K562 (cell line): ENCODE measurements around the gene MYO1D. TPM values are rescaled to one million over a fixed set of nuclear protein-coding genes. Genes with fewer than 3 reads are reported as not detected.

ENCODE experiments used
- ATAC-seq: fragments of 200-7000 bp; cut with Tn5 transposase; 3 replicates; pipeline ENCODE4 v1.9.1; 2020; ENCODE audit warnings: moderate library complexity
- BruUV-seq: library from RNA; stranded (reverse); fragments of 400-500 nt; replicated peaks from 2 replicates; lab custom pipeline; 2021; lab: Mats Ljungman, UMichigan
- CTCF ChIA-PET: fragments of 300-600 bp; formaldehyde crosslinking; extraction: SDS; loops from one replicate; lab custom pipeline; 2021; ENCODE audit warnings: low intra/inter-chr PET ratio; lab: Yijun Ruan, JAX
- POLR2A ChIA-PET: fragments of 300-600, 350-650 bp; sonication (Branson Sonifier 250); formaldehyde crosslinking; extraction: SDS; loops from one replicate; lab custom pipeline; 2021; ENCODE audit warnings: antibody characterized with exemption, inconsistent platforms; lab: Yijun Ruan, JAX
- DNase-seq, 4 experiments: peaks; one replicate each; pipeline versions ENCODE4 v3.0.0 to v3.0.0-alpha.2; 2011 to 2018; ENCODE audit warnings: low spot score in 3 of 4, mixed read lengths in 3 of 4; ENCODE audit errors: extremely low read depth in 1 of 4
- FAIRE-seq: peaks from 2 replicates; lab custom pipeline; 2011; peaks lifted over from hg19 to GRCh38; lab: Jason Lieb, UNC
- H2AFZ ChIP-seq: 2 replicates; pipeline ENCODE4 v1.6.0; 2011; ENCODE audit warnings: low read depth, low read length, control low read depth, inconsistent platforms
- H3K27ac ChIP-seq: fragments of 200-600 bp; 3 replicates; pipeline ENCODE4 v1.8.0; 2011; ENCODE audit warnings: low read depth, mild to moderate bottlenecking, control low read depth, inconsistent platforms, low read length, moderate library complexity, mixed read lengths; ENCODE audit errors: extremely low read depth
- H3K27me3 ChIP-seq, 2 experiments: fragments of 300-600 bp in 1 of 2; 2 replicates in 1 of 2; 3 replicates in 1 of 2; pipeline versions ENCODE4 v1.6.0 to v1.8.0; 2011; ENCODE audit warnings: inconsistent platforms in 2 of 2, low read length in 2 of 2, mild to moderate bottlenecking in 1 of 2, mixed read lengths in 1 of 2, moderate library complexity in 1 of 2; ENCODE audit not compliant: control insufficient read depth in 2 of 2, insufficient read depth in 2 of 2
- H3K36me3 ChIP-seq: fragments of 300-600 bp; 3 replicates; pipeline ENCODE4 v1.8.0; 2011; ENCODE audit warnings: mild to moderate bottlenecking, low read length, inconsistent platforms; ENCODE audit not compliant: control insufficient read depth, insufficient read depth
- H3K4me1 ChIP-seq, 2 experiments: fragments of 200-600 bp in 1 of 2; replicated peaks in 1 of 2; 2 replicates in 1 of 2; 3 replicates in 1 of 2; pipeline versions ENCODE4 v1.5.1 to v1.8.0; 2011; ENCODE audit warnings: inconsistent platforms in 2 of 2, low read length in 2 of 2, mild to moderate bottlenecking in 1 of 2, mixed read lengths in 1 of 2, moderate library complexity in 1 of 2; ENCODE audit not compliant: control insufficient read depth in 2 of 2, insufficient read depth in 2 of 2
- H3K4me2 ChIP-seq: 2 replicates; pipeline ENCODE4 v1.6.1; 2011; ENCODE audit warnings: low read length, control low read depth, inconsistent platforms, mixed read lengths; ENCODE audit not compliant: insufficient read depth
- H3K4me3 ChIP-seq: fragments of 200-600 bp; sonication (generic), shearing (Covaris generic); 2 replicates; pipeline ENCODE4 v1.5.1; 2016; ENCODE audit warnings: control low read depth, inconsistent platforms
- H3K79me2 ChIP-seq: fragments of 200-600 bp; 3 replicates; pipeline ENCODE4 v1.8.0; 2011; ENCODE audit warnings: low read length, inconsistent platforms; ENCODE audit not compliant: control insufficient read depth, insufficient read depth
- H3K9ac ChIP-seq, 2 experiments: 2 replicates each; pipeline versions ENCODE4 v1.6.0 to v1.6.1; 2011; ENCODE audit warnings: low read depth in 2 of 2, low read length in 2 of 2, control low read depth in 1 of 2, inconsistent platforms in 1 of 2, mild to moderate bottlenecking in 1 of 2, mixed read lengths in 1 of 2; ENCODE audit not compliant: insufficient read depth in 1 of 2
- H3K9me1 ChIP-seq: one replicate; pipeline ENCODE4 v1.6.0; 2011; ENCODE audit warnings: inconsistent platforms, mild to moderate bottlenecking, low read length, moderate library complexity; ENCODE audit not compliant: control insufficient read depth, insufficient read depth
- H3K9me3 ChIP-seq: replicated peaks from 2 replicates; pipeline ENCODE4 v1.5.1; 2011; ENCODE audit warnings: low read depth, low read length, inconsistent platforms; ENCODE audit not compliant: control insufficient read depth, insufficient read depth
- H4K20me1 ChIP-seq: replicated peaks from 2 replicates; pipeline ENCODE4 v1.6.1; 2011; ENCODE audit warnings: low read length, inconsistent platforms, mixed read lengths; ENCODE audit not compliant: control insufficient read depth, insufficient read depth
- HMG20A ChIP-seq: fragments of 450-650 bp; formaldehyde crosslinking; conservative IDR thresholded peaks from 2 replicates; pipeline ENCODE4 v1.4.0; 2020; ENCODE audit warnings: mild to moderate bottlenecking, mixed read lengths
- KLF16 ChIP-seq: IDR thresholded peaks from 2 replicates; pipeline ENCODE4 v1.6.1; 2016; ENCODE audit warnings: antibody characterized with exemption
- NKRF ChIP-seq: fragments of 450-650 bp; IDR thresholded peaks from 2 replicates; pipeline ENCODE4 v1.6.1; 2016; ENCODE audit warnings: borderline replicate concordance
- PREB ChIP-seq: sonication (generic); formaldehyde crosslinking; IDR thresholded peaks from 2 replicates; pipeline ENCODE4 v1.8.1; 2023; ENCODE audit warnings: mild to moderate bottlenecking, missing genetic modification reagents
- SIN3A ChIP-seq, 2 experiments: fragments of 150-350 bp in 1 of 2; IDR thresholded peaks; 2 replicates each; pipeline ENCODE4 v1.6.1; 2011 to 2016; ENCODE audit warnings: borderline replicate concordance in 2 of 2, low read depth in 2 of 2, low read length in 2 of 2, mild to moderate bottlenecking in 2 of 2, moderate library complexity in 2 of 2; ENCODE audit not compliant: control insufficient read depth in 1 of 2
- TGIF2 ChIP-seq: sonication (generic); formaldehyde crosslinking; IDR thresholded peaks from 2 replicates; pipeline ENCODE4 v1.8.1; 2022; ENCODE audit warnings: mild to moderate bottlenecking, missing genetic modification reagents, moderate library complexity
- ZNF76 ChIP-seq: fragments of 250-450 bp; sonication (Bioruptor Pico); IDR thresholded peaks from 2 replicates; pipeline ENCODE4 v1.4.0; 2020; ENCODE audit warnings: mild to moderate bottlenecking, moderate library complexity, borderline replicate concordance
- WGBS: fragments of 100-300 bp; shearing (Covaris generic); methylation state at CpG from one replicate; pipeline ENCODE4 v1.1.6; 2016; ENCODE audit warnings: low coverage, mixed read lengths; ENCODE audit not compliant: insufficient coverage; ENCODE audit errors: missing lambda C conversion rate; 5-methylcytosine and 5-hydroxymethylcytosine counted together
- in situ Hi-C: fragments of 300-500 bp; cut with MboI; formaldehyde crosslinking; loops from 4 replicates; pipeline ENCODE4 v1.15.0; 2018; ENCODE audit warnings: inconsistent platforms, mixed read lengths
- intact Hi-C: fragments of 100-400 bp; cut with micrococcal nuclease; formaldehyde crosslinking; loops from 2 replicates; pipeline ENCODE4 v1.14.2; 2022
- polyA plus RNA-seq, 8 experiments: library from polyadenylated mRNA; depleted of rRNA in 4 of 8; stranded (reverse) in 5 of 8; unstranded in 3 of 8; fragments of >200 nt; fragmentation: Nextera tagmentation in 2 of 8; fragmentation: Illumina TruSeq in 1 of 8; extraction: Ambion mirVana in 2 of 8; extraction: Trizol in 1 of 8; gene quantifications; 2 replicates each; pipeline versions ENCODE4 v1.2.1 to v1.2.3, GENCODE V29; 2011 to 2014; ENCODE audit warnings: inconsistent platforms in 1 of 8, missing spikeins in 1 of 8
- total RNA-seq, 7 experiments: library from RNA; depleted of rRNA in 6 of 7; stranded (reverse); fragments of >200 nt in 6 of 7; fragmentation: Illumina TruSeq in 2 of 7; extraction: Trizol in 2 of 7; gene quantifications; 2 replicates each; pipeline versions ENCODE4 v1.2.1 to v1.2.3, GENCODE V29; 2011 to 2021; ENCODE audit warnings: low replicate concordance in 1 of 7

The MYO1D gene
- total and polyA plus RNA-seq, 9 of the 15 experiments (the other 6 are each of a cell fraction or from before 2014, with no cell fraction given): 2.1 to 71.2 (median 45.4) TPM

GRCh38 chr17:32529604-32530003 lies 347.3 kb downstream of the MYO1D start:
- Histone ChIP-seq H3K27ac (no peak overlapping the region), H3K27me3 (no peaks in the 10 kb centered on the region), H3K4me3 (no peak overlapping the region), H3K4me1 (peaks cover 2 to 8% of the 10 kb centered on the region in 2 experiments; a peak in 2 of 5 replicates), H3K9me3 (no peaks in the 10 kb centered on the region), H4K20me1 (no peaks in the 10 kb centered on the region), H3K4me2 (no peak overlapping the region), H3K9ac (0 out of 4 replicates have a peak overlapping the region, but pooled peaks of 1 of the 2 experiments have one; percentile 32), H3K36me3 (peaks cover 2% of the 10 kb centered on the region; the same call in 1 of the 3 replicates), H3K9me1 (no peaks in the 10 kb centered on the region), H3K79me2 (no peaks in the 10 kb centered on the region), H2AFZ (no peak overlapping the region)
- no peak for FAIRE-seq
- ATAC-seq: no peak
- 42% methylated on average over 10 of the region's 10 CpGs for WGBS
- intact Hi-C loops (no loop called here), in situ Hi-C loops (no loop called here)
- DNase-seq: no peak
- no TSS peak for BruUV-seq
- TF ChIP-seq NKRF: no peak
- TF ChIP-seq SIN3A (IDR thresholded peaks at IDR 0.05; ENCODE audit: borderline replicate concordance in 2 of 2, control insufficient read depth in 1 of 2, low read depth in 2 of 2, low read length in 2 of 2): no peak
- no peak for TF ChIP-seq KLF16
- TF ChIP-seq PREB (CRISPR knock-in tag): no peak
- TF ChIP-seq ZNF76 (CRISPR knock-in tag): no peak
- TF ChIP-seq TGIF2 (CRISPR knock-in tag): no peak
- no peak for TF ChIP-seq HMG20A (CRISPR knock-in tag)
- ChIA-PET CTCF (no interaction called here), POLR2A (no interaction called here)
